Gastroesophageal sphincter (tissue), 3 donors: Measurements from ENCODE around the gene WNK2.

Experiments
- CTCF ChIP-seq, 4 experiments: fragments of 200-600 bp in 2 of 4; fragments of 450-650 bp in 2 of 4; sonication (generic) in 1 of 4; IDR thresholded peaks; one replicate each; pipeline ENCODE4 v1.5.1; 2017 to 2019; ENCODE audit warnings: antibody characterized with exemption in 4 of 4, mild to moderate bottlenecking in 2 of 4, moderate library complexity in 2 of 4
- EP300 ChIP-seq: sonication (generic); formaldehyde crosslinking; IDR thresholded peaks from one replicate; pipeline ENCODE4 v1.6.1; 2017; ENCODE audit warnings: antibody characterized with exemption, mild to moderate bottlenecking
- POLR2A ChIP-seq, 2 donors: fragments of 450-650 bp; IDR thresholded peaks; one replicate each; pipeline ENCODE4 v1.6.1; 2017; ENCODE audit warnings: antibody characterized with exemption in 2 of 2, mild to moderate bottlenecking in 2 of 2, moderate library complexity in 1 of 2

- TF ChIP-seq CTCF (IDR thresholded peaks at IDR 0.05) (no peak), POLR2A (IDR thresholded peaks at IDR 0.05) (no peak), EP300 (no peak)
These were observed 182.1 kb downstream of the WNK2 start for GRCh38 chr9:93366119-93366447.
